ENCODE results near the gene CADM4.

CADM4 gene

GRCh38 chr19:43631491-43631890, 8.2 kb downstream of the CADM4 start:
- DNase-seq: no peak

GRCh38 chr19:43628646-43629326, 10.9 kb downstream of the CADM4 start:
- no peak for DNase-seq

- no peak for DNase-seq
Measured at GRCh38 chr19:43626838-43627237, 12.8 kb downstream of the CADM4 start.

GRCh38 chr19:43625918-43626579, 13.6 kb downstream of the CADM4 start:
- DNase-seq: peak; percentile 24

GRCh38 chr19:43624933-43625332, 14.7 kb downstream of the CADM4 start:
- DNase-seq: peak; percentile 92

GRCh38 chr19:43623889-43624670, 15.6 kb downstream of the CADM4 start:
- DNase-seq: peak; percentile 21

GRCh38 chr19:43622956-43623355, 16.7 kb downstream of the CADM4 start:
- DNase-seq: no peak

GRCh38 chr19:43622070-43622469, 17.6 kb downstream of the CADM4 start:
- no peak for DNase-seq

- peak; percentile 91 for DNase-seq
Measured at GRCh38 chr19:43620061-43621001, 19.3 kb downstream of the CADM4 start.

- DNase-seq: peak; percentile 87
Measured at GRCh38 chr19:43619262-43620060, 20.2 kb downstream of the CADM4 start, which contains the start of gene ZNF428. Gene ZNF428, minus strand, starts transcription at chr19:43619629. Its CDS starts 5,325 bp downstream, at chr19:43614304.

GRCh38 chr19:43618921-43619261, 20.8 kb downstream of the CADM4 start:
- DNase-seq: peak; percentile 46

GRCh38 chr19:43616954-43617353, 22.7 kb downstream of the CADM4 start:
- DNase-seq: no peak

GRCh38 chr19:43616306-43616705, 23.3 kb downstream of the CADM4 start:
- DNase-seq: no peak

GRCh38 chr19:43612374-43612773, 27.3 kb downstream of the CADM4 start:
- no peak for DNase-seq

- DNase-seq: no peak
Measured at GRCh38 chr19:43611788-43612187, 27.9 kb downstream of the CADM4 start, which contains the start of gene SRRM5. Gene SRRM5, plus strand, starts transcription at chr19:43612088. Its CDS starts 34 bp downstream, at chr19:43612122.

GRCh38 chr19:43610493-43610892, 29.2 kb downstream of the CADM4 start:
- no peak for DNase-seq

- no peak for DNase-seq
Measured at GRCh38 chr19:43609872-43610271, 29.8 kb downstream of the CADM4 start.

- DNase-seq: no peak
Measured at GRCh38 chr19:43607238-43608205, 32.1 kb downstream of the CADM4 start.

GRCh38 chr19:43606569-43607229, 33.0 kb downstream of the CADM4 start:
- no peak for DNase-seq

Data from CD4-positive, alpha-beta T cell treated with Interleukin-6 for 4 hours (primary cell).